GM11168 (cell line): ENCODE data around the gene EXOC4.

Experiments used
- in situ Hi-C: fragments of 300-500 bp; cut with MboI; formaldehyde crosslinking; loops from one replicate; pipeline ENCODE4 v1.12.0; 2022; ENCODE audit warnings: low sequenced_read_pairs; ENCODE audit not compliant: unreplicated experiment

Gene EXOC4

DNA sequence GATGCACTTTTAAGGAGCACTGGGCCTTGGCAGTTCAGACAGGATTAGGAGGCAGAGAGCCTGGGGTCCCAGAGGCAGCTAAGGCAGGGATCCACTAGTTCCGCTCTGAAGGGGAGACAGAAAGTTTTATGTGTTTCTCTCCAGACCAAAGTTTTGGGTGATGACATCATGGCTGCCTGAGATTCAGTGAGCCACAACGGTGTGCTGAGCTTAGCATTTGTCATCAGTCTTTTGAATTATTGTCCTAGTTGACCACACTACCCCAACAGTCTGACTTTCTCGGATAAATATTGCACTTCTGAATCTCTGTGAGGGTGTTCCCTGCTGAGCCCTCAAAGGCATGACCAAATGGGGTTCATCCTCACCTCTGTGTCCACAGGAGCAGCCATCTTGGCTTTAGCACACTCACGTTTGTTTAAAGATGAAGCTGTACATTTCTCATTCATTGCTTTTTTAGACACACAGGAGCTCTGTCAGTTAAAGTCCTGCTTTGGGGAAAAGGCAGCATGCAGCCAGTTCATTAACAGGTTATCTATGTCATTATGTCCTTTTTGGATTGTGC is 576.5 kb downstream of the EXOC4 start:
- in situ Hi-C loops: no loop called here

- in situ Hi-C loops: no loop called here
Measured at GRCh38 chr7:133830081-133830480, 577.2 kb downstream of the EXOC4 start.

DNA sequence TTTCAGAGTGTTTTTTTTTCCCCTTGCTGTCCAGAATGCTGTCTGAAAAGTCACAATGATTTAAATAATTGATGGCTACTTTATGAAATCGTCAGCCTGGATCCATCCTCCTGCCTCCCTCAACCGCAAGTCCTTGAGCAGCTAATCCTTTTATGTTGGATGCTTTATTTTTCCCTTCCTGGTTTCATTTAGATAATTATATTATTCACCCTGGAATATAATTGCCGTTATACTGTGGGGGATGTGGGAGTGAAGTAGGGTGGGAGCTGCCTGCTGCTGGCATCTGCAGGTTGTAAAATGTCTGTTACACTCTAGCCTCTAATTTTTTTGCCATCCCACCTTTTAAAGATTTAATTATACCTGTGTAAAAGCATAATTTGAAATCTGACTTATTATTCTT is 583.8 kb downstream of the EXOC4 start:
- in situ Hi-C loops: no loop called here

GRCh38 chr7:133837224-133837623 is 584.3 kb downstream of the EXOC4 start:
- in situ Hi-C loops: no loop called here

DNA sequence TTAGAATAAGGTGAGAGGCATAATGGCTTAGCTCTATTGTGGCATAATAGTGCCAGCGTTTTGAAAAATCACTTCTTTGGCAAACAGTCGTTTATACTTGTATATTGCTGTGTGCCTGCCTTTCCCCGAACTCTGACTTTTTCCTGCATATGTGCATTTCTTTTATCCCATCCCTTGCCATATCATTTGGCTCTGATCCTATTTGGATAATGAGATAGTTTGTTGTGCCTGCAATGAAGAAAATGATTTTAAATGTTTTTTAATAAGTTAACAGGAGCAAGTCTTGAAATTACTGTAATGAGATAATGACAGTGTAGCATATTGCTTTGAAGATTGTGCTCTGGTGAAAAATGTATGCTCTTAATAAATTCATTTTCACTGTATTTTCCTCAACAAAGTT is 586.2 kb downstream of the EXOC4 start:
- in situ Hi-C loops: no loop called here

DNA sequence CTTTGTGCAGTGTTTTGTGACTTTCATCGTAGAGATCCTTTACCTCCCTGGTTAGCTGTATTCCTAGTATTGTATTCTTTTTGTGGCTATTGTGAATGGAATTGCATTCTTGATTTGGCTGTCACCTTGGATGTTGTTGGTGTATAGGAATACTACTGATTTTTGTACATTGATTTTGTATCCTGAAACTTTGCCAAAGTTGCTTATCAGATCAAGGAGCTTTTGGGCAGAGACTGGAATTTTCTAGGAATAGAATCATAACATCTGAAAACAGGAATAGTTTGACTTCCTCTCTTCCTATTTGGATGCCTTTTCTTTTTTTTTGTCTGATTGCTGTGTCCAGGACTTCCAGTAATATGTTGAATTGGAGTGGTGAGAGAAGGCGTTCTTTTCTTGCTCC is 590.5 kb downstream of the EXOC4 start:
- in situ Hi-C loops: no loop called here

DNA sequence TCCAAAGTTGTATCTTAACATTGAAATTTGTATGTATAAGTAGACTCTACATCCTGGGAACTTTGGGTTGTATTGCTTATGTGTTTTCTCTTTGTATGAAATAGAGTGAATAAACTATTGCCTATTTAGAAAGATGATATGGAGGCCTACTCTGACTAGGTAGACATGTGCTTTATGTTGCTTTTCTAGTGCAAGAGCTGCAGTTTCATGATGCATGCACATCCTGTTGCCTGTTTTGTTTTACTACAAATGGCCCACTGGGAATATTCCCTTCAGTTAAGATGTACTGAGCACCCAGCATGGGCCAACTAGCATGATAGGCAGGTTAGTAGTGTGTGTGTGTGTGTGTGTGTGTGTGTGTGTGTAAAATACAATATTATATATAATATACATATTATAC is 592.1 kb downstream of the EXOC4 start:
- in situ Hi-C loops: no loop called here

DNA sequence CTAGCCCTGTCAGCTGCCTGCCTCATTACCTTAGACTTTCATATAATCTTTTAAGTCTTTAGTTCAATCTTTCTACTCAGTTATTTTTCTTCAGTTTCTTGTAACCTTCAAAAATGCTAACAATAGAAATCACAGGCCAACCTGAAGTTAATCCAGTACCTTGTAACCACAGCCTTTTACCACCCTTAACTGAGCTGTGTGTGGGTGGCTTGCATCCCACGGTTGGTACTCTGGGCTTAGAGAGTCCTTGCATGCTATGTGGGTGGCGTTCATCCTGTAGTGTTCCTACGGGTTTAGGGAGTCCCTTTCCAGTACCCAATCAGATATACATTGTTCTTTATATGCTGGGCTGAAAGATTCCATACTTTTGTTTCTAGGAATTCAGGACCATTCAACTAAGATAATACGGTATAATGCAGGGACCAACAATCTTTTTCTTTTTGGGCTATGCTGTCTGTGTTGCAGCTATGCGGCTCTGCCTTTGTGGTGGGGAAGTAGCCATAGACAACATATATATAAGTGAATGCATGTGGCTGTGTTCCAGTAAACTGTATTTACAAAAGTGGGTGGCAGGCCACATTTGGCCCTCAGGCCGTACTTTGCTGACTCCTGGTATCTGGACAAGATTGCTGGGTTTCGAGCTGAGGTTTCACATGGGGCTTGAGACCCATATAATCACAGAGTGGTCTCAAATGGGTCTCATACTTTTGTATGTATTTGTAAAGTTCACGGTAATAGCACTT is 593.5 kb downstream of the EXOC4 start:
- in situ Hi-C loops: no loop called here

DNA sequence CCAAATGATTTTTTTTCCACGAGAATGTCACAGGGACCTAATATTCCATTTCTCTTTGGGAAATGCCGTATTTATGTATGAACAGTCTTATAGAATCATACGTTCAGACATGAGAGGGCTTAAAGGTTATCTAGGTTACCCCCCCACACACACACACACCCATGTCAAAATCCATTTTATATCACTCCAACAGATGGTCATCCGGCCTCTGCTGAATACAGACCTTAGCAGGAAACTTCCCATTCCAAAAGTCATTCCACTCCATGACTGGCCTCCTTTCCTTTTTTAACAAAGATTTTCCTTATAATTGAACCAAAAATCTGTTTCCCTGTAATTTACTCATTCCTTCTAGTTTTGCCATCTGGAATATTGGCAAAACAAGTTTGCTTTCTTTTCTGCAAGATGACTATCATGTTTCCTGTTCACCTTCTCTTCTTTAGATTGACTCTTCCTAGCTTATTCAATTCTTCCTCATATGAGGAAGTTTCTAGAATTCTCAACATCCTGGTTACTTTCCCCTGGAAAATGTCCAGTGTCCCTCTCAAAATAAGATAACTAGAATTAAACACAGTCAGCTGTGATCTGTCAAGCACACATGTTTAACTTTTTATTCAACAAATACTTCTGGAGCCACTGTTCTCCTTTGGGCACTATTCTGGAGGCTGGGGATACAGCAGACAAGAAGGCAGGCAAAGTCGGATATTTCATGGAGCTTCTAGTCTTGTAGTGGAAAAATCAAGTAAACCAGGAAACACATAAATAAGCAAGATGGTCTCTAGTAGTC is 597.8 kb downstream of the EXOC4 start:
- in situ Hi-C loops: loop anchor here (10.0 kb wide), 1 partner anchor 294 kb away; no protein-coding TSS in a partner anchor

DNA sequence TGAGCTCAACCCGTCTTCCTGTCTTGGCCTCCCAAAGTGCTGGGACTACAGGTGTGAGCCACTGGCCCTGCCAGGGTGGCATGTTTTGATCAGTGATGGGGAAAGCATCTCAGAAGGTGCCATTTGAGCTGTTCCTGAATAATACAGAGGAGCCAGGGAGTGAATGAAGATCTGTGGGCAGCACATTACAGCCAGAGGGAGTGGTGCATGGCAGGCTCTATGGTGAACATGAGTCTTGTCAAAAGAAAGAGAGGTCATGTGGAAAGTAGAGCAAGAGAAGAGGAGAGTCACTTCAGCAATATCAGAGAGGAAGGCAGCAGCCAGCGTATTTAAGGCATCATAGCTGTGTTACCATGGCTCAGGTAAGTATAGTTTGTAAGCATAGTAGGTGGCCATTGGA is 598.5 kb downstream of the EXOC4 start:
- in situ Hi-C loops: loop anchor here (10.0 kb wide), 1 partner anchor 293 kb away; no protein-coding TSS in a partner anchor

- in situ Hi-C loops: loop anchor here (10.0 kb wide), 1 partner anchor 291 kb away; no protein-coding TSS in a partner anchor
Measured at GRCh38 chr7:133853706-133854276, 600.9 kb downstream of the EXOC4 start.

DNA sequence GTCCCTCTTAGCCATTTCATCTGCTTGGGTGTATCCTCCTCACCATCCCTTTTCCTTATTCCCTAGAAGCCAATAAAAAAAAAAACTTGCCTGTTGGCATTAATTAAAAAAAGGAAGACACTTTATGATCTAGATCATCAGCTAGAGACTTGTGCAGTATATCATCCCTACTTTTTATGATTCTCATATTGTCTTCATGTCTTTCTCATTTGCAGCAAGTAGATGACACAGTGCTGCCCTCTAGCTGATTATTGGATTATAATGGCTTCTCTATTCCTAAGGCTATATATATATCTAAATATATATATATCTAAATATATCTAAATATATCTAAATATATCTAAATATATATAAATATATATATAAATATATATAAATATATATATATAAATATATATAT is 601.9 kb downstream of the EXOC4 start:
- in situ Hi-C loops: loop anchor here (10.0 kb wide), 1 partner anchor 290 kb away; no protein-coding TSS in a partner anchor

GRCh38 chr7:133857376-133858119 is 604.7 kb downstream of the EXOC4 start:
- in situ Hi-C loops: loop anchor here (10.0 kb wide), 1 partner anchor 287 kb away; no protein-coding TSS in a partner anchor

DNA sequence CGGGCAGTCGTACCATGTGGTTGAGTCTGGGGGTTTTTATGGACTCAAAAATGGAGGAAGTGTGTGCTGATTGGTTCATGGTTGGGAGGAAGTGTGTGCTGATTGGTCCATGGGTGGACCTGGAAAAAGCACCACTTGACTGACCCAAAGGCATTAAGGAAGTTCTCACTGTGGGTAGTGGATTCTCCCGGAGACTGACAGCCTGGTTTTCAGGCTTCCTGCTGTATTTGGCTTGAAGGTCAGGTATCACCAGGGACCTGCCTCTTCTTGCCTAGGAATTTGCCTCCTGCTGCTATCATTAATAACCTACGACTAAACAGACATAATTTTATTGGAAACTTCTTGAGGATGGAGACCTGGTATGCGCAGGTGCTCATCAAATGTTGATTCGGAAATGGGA is 605.4 kb downstream of the EXOC4 start:
- in situ Hi-C loops: loop anchor here (10.0 kb wide), 1 partner anchor 286 kb away; no protein-coding TSS in a partner anchor

GRCh38 chr7:133859231-133859630 is 606.4 kb downstream of the EXOC4 start:
- in situ Hi-C loops: loop anchor here (10.0 kb wide), 1 partner anchor 286 kb away; no protein-coding TSS in a partner anchor

DNA sequence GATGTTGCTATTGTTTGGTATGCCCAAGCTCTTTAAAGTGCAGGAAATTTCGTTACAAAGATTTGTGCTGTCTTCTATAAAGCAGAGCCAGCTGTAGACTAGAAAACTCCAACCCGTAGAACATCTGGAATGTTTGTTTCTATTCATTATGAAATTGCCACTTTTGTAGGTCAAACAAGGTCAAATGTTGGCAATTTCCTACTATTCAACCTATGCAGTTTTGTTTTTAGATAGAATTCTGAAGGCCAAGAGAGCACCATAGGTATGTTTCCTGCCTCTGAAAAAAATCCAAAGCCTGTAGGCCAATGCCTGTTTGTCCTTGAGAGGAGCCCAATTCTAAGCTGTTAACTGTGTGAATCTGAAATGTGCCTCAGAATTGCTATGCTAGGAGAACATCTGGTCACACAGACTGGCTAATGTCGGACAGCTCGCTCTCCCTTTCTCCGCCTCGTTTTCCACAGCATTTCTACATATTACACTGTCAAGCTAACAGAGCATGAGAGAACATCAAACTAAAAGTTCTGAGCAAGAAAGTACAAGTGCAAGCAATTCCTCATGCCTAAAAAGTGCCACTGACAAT is 607.1 kb downstream of the EXOC4 start:
- in situ Hi-C loops: loop anchor here (10.0 kb wide), 1 partner anchor 285 kb away; no protein-coding TSS in a partner anchor

- in situ Hi-C loops: no loop called here
Measured at GRCh38 chr7:133860628-133861335, 607.9 kb downstream of the EXOC4 start.

DNA sequence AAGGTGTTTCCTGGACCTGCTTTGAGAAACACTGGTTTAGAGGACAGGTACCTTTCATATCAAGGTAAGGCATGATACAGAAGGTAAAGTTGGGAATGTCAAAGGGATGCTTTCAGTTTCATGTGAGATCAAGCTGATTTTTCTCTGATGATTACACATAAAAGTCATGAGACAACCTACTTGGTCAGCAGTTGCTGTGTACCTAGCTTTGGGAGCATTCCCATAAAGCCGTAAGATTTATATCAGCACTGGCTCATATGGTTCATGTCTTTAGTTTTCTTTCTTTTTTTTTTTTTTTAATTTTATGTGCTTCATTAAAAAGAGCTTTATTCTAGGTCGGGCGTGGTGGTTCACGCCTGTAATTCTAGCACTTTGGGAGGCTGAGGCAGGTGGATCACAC is 609.0 kb downstream of the EXOC4 start:
- in situ Hi-C loops: no loop called here
